Hematopoietic multipotent progenitor cell treated with erythropoietin and hydrocortisone succinate and interleukin-3 and kit ligand, for 15 days (in vitro differentiated cells): ENCODE data around the gene DIAPH2.
"Not testable (repeated sequence)": the region's sequence is repeated elsewhere in the genome, so short reads cannot be mapped to it uniquely, and the experiment has no call there.

ENCODE experiments used
- DNase-seq: peaks from one replicate; pipeline ENCODE4 v3.0.0-alpha.2; 2015; ENCODE audit warnings: low spot score

DIAPH2 gene

DNA sequence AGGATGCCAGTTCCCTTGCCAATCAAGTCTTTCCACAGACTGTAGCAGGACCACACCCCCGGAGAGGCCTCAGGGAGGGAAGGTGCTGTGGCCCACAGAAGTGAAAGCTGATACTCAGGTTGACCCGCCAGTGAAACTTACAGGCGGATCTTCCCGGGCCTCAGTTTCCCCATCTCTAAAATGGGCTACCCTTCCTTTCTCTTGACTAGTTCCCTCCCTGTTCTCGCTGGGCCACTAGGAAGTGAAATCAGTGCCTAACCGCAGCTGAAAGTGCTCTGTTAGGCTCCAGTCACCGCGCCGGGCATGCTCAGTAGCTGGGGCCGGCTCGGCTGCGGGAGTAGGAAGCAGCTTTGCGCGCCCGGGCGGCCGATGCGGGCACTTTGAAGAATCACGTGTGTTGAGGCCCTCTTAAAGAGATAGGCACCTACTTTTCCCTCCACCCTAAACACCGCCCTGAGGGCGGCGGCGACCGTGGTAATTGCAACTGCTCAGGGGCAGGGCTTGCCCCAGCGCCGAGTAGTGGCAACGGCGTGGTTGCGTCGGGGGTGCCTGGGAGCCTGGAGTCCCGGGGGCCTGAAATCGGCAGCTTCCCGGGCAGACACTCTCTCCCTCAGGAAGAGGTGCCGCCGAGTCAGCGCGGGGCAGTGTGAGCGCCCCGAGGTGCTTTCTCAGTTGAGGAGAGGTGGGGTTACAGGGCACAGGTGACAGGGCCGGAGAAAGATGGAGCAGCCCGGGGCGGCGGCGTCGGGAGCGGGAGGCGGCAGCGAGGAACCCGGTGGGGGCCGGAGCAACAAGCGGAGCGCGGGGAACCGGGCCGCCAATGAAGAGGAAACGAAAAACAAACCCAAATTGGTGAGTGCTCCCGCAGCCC is at the start of gene DIAPH2:
DIAPH2 (plus strand) TSS at position 504 of the 871 bp plus-strand sequence.
- peak; percentile 2 for DNase-seq

- no peak for DNase-seq
Observed at GRCh38 chrX:96650023-96650422, 34.6 kb upstream of the DIAPH2 start.

GRCh38 chrX:96655947-96656623 is 28.6 kb upstream of the DIAPH2 start:
- no peak for DNase-seq

- DNase-seq, result no peak
Observed at GRCh38 chrX:96682516-96682915, 2.1 kb upstream of the DIAPH2 start.

DNA sequence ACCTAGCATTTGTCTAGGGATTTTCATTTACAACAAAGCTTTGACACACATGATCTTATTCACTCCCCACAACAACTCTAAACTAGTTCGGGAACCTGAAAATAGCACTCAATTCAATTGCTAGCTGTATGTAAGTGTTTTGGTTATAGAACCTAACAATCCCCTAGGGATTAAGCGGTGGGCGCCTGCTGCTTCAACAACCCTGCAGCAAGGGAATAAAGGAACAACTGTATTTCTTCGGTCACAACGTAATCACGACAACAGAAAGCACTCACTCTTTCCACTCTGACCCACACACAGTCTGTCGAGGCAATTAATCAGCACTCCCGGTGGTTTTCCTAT is 674 bp upstream of the DIAPH2 start:
- DNase-seq, result no peak

DNA sequence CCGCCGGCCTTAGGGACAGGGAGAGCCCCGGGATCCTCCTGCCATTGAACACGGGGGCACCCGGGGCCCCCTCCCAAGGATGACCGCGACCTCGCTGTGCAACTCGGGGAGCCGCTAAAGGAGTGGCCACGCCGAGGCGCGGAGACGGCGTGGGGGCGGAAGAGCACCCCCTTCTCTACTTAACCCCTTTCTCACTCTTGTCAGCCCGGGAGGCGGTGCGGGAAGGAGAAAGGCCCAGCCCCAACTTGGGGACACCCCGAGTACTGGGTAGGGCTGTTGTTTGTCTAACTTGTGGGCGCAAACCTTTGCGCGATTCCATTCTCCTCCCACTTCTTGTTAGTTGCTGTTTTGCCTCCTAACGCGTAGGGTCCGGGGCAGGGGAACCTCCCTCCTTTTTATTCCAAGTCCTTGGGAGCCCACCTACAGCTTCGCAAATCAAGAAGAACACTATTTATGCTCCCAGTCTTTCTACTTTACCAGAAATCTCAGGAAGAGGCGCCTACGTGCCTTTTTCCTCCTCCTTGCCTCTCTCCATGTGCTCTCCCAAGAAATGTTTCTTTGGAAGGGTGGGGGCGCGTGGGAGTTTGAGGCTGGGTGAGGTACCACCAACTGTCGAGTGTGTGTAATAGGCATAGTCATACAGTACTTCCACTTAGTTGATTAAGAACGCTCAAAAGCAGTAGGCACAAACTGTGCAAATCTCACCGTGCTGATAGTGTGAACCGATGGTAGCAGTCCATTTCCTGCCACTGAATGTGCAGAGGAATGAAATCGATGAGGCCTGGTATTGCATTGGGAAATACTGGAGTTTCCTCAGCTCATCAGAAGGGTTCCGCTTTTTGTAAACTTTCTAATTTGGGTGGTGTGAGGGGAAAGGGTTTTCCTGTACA is 813 bp downstream of the DIAPH2 start:
- DNase-seq, result no peak

GRCh38 chrX:96687776-96688175 is 3.1 kb downstream of the DIAPH2 start:
- no peak for DNase-seq

DNA sequence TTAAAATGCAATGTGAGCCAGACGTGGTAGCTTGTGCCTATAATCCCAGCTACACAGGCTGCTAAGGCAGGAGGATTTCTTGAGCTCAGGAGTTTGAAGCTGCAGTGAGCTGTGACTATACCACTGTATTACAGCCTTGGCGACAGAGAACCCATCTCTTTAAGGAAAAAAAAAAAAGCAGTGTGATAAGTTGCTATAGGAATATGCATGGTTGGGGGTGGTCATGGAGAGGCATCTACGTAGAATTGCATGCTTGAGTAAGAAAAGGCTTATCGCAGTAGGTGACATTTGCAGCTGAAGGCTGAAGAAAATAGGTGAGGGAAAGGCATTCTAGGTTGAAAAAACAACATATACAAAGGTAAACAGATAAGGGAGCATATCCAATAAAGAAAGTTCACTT is 4.1 kb downstream of the DIAPH2 start:
- DNase-seq, result no peak

- DNase-seq, result no peak
Observed at GRCh38 chrX:96689991-96690390, 5.3 kb downstream of the DIAPH2 start.

GRCh38 chrX:96692454-96692853 is 7.8 kb downstream of the DIAPH2 start:
- DNase-seq, result no peak

DNA sequence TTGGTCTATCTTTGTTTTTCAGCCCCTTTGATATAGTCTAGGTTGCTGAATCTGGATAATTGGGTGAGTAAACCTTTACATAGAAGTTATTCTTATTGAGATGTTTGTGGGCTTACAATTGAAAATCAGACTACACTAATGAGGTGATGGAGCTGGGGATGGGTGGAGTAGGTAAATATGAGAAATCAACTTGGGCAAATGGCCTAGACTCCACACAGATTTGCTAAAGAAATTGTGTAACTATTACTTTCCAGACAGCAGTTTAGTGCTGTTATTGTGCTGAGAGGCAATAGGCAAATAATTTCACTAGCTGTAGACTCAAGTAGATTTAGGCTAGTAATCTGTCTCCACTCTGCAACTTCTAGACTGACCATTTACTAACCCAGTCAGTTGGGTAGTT is 8.2 kb downstream of the DIAPH2 start:
- no peak for DNase-seq

DNA sequence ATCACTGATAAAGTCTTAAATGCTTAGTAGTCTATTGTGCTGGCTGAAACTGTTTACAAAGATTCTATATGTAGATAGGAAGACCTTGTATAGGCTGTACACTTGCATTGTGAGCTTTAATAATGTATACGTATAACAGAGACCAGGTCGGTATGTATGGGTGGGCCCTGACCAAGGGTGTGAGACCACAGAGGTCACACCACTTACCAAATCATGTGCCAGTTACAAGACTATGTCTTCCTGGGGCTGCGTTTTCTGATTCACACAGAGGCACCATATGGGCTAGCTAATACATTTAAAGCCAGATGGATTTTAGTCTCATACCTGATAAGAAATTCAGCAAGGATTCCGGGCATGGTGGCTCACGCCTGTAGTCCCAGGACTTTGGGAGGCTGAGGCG is 8.8 kb downstream of the DIAPH2 start:
- DNase-seq, result no peak

GRCh38 chrX:96696462-96696861 is 11.8 kb downstream of the DIAPH2 start:
- DNase-seq, result no peak

DNA sequence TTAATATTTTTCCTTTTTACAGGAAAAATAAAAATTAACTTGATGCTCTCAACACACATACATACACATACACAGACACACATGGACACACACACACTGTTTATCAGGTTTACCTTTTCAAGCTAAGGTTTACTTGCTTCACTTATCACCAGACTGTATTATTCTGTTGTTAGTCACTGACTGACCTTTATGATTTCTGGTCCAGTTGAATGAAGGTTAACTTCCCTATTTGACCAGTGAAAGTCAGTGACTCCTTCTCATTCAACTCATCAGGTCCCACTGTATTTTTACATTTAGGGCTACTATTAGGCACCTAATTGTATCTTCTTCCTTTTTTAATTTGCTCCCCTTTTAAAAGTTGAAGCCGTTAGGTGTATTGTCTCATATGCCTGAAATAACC is 16.0 kb downstream of the DIAPH2 start:
- DNase-seq, result no peak

GRCh38 chrX:96703379-96703778 is 18.7 kb downstream of the DIAPH2 start:
- DNase-seq, result no peak

GRCh38 chrX:96703816-96704215 is 19.2 kb downstream of the DIAPH2 start:
- no peak for DNase-seq

DNA sequence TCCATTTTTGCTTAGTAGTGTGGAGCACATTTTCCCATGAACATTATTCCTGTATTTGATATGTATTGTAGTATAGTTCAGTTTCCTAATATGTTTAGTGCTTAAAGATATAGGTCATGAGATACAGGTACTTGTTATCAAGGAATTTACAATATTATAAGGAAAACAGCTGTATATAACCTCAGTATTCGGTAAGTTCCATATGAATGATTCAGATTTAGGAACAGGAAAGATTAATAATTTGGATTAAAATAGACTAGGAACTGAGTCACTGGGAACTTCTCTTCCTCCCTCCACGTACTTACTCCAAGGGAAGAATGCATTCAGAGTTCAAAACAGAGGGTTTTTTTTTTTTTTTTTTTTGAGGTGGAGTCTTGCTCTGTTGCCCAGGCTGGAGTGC is 20.0 kb downstream of the DIAPH2 start:
- no peak for DNase-seq

GRCh38 chrX:96705905-96706304 is 21.3 kb downstream of the DIAPH2 start:
- DNase-seq, result no peak

- DNase-seq, result no peak
Observed at GRCh38 chrX:96707804-96708203, 23.2 kb downstream of the DIAPH2 start.

- no peak for DNase-seq
Observed at GRCh38 chrX:96710031-96710430, 25.4 kb downstream of the DIAPH2 start.

DNA sequence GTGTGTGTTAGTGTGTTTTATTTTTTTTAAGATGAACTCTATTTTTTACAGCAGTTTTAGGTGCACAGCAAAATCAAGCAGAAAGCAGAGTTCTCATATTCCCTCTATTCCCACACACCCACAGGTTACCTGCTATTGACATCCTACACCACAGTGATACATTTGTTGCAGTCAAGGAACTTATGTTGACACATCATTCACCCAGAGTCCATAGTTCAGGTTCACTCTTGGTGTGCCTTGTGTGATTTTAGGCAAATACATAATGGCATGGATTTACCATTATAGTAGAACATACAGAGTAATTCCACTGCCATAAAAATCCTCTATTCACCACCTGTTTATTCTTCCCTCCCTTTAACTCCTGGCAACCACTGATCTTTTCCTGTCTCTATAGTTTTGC is 28.7 kb downstream of the DIAPH2 start:
- DNase-seq, result no peak

DNA sequence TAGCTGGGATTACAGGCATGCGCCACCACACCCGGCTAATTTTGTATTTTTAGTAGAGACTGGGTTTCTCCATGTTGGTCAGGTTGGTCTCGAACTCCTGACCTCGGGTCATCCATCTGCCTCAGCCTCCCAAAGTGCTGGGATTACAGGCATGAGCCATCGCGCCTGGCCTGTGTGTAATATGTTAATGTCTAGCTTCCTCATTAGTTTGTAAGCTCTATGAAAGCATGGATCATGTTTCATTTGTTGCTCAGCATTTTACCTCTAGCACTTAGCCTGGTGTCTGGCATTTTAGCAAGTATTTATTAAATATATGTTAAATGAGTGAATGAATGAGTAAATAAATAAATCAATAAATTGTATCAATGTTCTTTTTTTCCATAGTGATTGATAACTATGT is 29.8 kb downstream of the DIAPH2 start:
- DNase-seq, result not testable (repeated sequence)

GRCh38 chrX:96715481-96715880 is 30.8 kb downstream of the DIAPH2 start:
- DNase-seq, result no peak
